GM18511 (cell line): ENCODE measurements around the gene CTNNA1.
"Not testable (repeated sequence)": the region's sequence is repeated elsewhere in the genome, so short reads cannot be mapped to it uniquely, and the experiment has no call there.

Source experiments
- ATAC-seq: cut with Tn5 transposase; IDR thresholded peaks from one replicate; pipeline ENCODE4 v1.9.1; 2021; ENCODE audit warnings: mild to moderate bottlenecking, moderate library complexity; ENCODE audit not compliant: unreplicated experiment

CTNNA1 gene

GRCh38 chr5:138757061-138757776, 4.0 kb downstream of the CTNNA1 start:
- ATAC-seq = no peak

DNA sequence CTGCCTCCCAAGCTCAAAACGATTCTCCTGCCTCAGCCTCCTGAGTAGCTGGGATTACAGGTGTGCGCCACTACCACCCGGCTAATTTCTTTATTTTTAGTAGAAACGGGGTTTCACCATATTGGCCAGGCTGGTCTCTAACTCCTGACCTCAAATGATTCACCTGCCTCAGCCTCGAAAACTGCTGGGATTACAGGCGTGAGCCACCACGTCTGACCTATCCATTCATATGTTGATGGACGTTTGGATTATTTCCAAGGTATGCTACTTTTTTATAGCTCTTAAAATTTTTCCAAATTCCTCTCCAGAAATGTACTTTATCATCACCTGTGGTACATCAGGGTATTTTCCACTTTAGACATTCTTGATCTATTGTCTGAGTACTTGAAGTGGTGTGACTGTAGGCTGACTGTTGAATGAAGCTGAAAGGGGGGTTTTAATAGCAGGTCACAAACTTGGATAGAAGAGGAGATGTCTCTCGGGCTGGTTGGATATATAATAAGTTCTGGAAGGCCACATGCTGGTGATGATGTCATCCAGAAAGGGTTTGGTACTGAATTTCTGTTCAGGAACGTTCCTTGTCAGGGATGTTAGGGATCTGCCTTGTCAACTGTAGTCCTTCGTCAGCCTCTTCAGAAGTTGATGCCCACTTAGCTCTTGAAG, 7.4 kb downstream of the CTNNA1 start:
- no peak for ATAC-seq

DNA sequence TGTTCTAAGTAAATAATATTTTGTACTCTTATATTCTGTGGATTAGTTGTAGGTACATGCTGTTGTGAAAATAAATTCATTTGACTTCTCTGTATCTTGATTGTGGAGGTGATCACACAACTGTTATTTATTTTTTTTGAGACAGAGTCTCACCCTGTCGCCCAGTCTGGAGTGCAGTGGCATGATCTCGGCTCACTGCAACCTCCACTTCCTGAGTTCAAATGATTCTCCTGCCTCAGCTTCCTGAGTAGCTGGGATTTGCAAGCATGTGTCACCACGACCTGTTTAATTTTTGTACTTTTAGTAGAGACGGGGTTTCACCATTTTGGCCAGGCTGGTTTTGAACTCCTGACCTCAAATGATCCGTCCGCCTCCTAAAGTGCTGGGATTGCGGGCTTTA, 7.9 kb downstream of the CTNNA1 start:
- not testable (repeated sequence) for ATAC-seq

DNA sequence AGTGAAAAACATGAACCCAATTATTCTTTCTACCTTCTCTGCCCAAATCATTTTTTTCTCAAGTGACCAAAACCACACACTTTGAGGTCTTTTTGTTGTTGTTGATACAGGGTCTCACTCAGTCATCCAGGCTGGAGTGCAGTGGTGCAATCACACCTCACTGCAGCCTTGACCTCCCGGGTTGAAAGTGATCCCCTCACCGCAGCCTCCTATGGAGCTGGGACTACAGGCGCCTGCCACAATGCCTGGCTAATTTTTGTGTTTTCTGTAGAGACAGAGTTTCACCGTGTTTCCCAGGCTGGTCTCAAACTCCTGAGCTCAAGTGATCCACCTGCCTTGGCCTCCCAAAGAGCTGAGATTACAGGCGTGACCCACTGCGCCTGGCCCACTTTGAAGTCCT, 8.4 kb downstream of the CTNNA1 start:
- not testable (repeated sequence) for ATAC-seq

GRCh38 chr5:138762110-138762509, 8.9 kb downstream of the CTNNA1 start:
- no peak for ATAC-seq

GRCh38 chr5:138763037-138763778, 10.0 kb downstream of the CTNNA1 start:
- ATAC-seq = no peak

- no peak for ATAC-seq
Observed at GRCh38 chr5:138770291-138770690, 17.1 kb downstream of the CTNNA1 start.

- no peak for ATAC-seq
Observed at GRCh38 chr5:138770977-138771376, 17.8 kb downstream of the CTNNA1 start.

GRCh38 chr5:138772986-138773594, 19.9 kb downstream of the CTNNA1 start:
- no peak for ATAC-seq

DNA sequence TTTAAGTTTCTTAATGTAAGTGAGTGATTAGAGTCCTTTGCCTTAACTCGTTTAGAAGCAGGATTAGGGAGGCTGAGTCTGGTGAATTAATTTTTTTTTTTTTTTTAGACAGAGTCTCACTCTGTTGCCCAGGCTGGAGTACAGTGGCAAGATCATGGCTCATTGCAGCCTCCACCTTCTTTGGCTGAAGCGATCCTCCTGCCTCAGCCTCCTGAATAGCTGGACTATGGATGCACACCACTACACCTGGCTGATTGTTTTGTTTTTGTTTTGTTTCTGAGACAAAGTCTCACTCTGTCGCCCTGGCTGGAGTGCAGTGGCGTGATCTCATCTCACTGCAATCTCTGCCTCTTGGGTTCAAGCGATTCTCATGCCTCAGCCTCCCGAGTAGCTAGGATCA, 20.4 kb downstream of the CTNNA1 start:
- not testable (repeated sequence) for ATAC-seq

DNA sequence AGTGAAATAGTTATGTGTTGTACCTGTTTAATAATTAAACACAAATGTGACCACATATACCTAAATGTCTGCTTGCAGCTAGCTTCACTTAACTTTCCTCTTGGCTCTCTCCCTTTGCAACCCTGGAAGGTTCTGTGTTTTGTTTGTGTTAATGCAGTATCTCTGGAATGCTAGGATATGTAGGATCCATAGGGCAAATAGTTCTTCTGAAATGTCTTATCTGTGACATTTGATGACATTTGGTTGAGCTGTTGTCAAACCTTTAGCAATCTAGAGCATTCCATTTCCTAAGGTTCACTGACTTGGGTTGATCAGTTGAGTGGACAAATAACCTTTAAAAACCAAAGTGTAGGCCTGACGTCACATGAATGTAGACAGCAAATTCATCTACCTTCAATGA, 21.8 kb downstream of the CTNNA1 start:
- ATAC-seq = peak; percentile 49

- ATAC-seq = no peak
Observed at GRCh38 chr5:138778234-138778633, 25.0 kb downstream of the CTNNA1 start.

DNA sequence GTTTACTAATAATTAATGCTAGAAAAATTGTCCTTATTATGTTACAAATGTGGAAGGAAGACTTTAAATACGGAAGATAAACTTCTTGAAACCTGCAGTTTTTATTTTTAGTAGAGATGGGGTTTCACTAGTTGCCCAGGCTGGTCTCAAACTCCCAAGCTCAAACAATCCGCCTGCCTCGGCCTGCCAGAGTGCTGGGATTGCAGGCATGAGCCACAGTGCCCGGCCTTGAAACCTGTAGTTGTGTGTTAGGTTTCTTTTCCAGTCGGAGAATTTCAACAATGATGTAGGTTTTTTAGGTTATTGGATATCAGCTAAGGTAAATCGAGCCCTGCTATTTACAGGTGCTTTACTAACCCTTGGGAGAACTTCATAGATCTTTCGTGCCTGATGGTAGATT, 30.8 kb downstream of the CTNNA1 start:
- ATAC-seq = no peak

DNA sequence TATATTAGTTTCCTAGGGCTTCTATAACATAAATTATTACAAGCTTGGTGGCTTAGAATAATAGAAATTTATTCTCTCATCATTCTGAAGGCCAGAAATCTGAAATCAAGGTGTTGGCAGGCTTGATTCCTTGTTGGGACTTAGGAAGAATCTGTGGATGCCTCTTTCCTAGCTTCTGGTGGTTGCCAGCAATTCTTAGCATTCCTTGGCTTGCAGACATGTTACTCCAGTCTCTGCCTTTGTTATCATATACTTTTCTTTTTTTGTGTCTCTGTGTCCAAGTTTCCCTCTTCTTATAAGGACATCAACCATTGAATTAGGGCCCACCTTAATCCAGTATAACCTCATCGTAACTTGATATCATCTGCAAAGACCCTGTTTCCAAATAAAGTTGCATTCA, 31.4 kb downstream of the CTNNA1 start:
- ATAC-seq = no peak

GRCh38 chr5:138789771-138790242, 36.6 kb downstream of the CTNNA1 start:
- no peak for ATAC-seq

- no peak for ATAC-seq
Observed at GRCh38 chr5:138790684-138791083, 37.5 kb downstream of the CTNNA1 start.

GRCh38 chr5:138792195-138792790, 39.1 kb downstream of the CTNNA1 start:
- ATAC-seq = no peak

- no peak for ATAC-seq
Observed at GRCh38 chr5:138793575-138793974, 40.4 kb downstream of the CTNNA1 start.

- no peak for ATAC-seq
Observed at GRCh38 chr5:138803285-138803684, 50.1 kb downstream of the CTNNA1 start.

DNA sequence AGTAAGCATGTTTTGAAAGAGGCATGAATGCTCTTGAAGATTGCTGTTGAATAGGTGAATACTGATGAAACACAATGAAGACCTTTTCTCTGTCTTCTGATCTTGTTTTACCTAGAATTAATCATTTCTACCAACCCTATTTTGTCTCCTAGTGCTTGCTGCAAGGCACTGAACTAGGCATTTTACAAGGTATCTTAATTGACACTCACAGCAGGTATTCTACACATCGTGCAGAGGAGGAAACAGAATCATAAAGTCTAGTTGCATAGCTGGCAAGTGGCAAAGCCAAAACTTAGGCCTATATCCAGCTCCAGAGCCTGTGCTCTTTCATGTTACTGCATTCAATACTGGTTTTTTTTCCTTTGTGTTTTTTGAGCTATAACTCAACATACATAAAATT, 50.7 kb downstream of the CTNNA1 start:
- no peak for ATAC-seq

DNA sequence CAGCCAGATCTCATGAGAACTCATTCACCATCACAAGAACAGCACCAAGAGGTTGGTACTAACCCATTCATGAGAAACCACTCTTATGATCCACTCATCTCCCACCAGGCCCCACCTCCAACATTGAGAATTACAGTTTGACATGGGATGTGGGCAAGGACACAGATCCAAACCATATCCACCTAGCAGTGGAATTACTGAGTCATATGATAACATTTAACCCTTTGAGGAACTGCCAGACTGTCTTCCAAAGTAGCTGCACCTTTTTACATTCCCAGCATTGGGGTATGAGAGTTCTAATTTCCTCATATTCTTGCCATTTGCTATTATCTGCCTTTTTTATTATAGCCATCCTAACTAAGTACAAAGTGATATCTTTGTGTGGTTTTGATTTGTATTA, 51.9 kb downstream of the CTNNA1 start:
- ATAC-seq = no peak
